Measurements from ENCODE around the gene HYCC2. TPM values are rescaled to one million over a fixed set of nuclear protein-coding genes. Genes with fewer than 3 reads are reported as not detected.

Gene HYCC2
- total RNA-seq, 1 experiment from 2014 or later, result 13.3 TPM

- Histone ChIP-seq H3K79me1 (ENCODE audit: insufficient read depth, low read depth, low read length, poor library complexity, severe bottlenecking) (no peaks in the 10 kb centered on the region), H3K27me3 (ENCODE audit: insufficient read depth, low read length) (no peaks in the 10 kb centered on the region), H3K9me3 (ENCODE audit: control insufficient read depth, low read depth, low read length) (no peaks in the 10 kb centered on the region), H3K4me1 (ENCODE audit: insufficient read depth, low read length) (no peaks in the 10 kb centered on the region), H2AK5ac (ENCODE audit: insufficient read length, low read length) (no peak overlapping the region), H2BK120ac (ENCODE audit: low read depth, low read length, poor library complexity, severe bottlenecking) (no peak overlapping the region), H3K23me2 (ENCODE audit: insufficient read length, low read depth, low read length, poor library complexity, severe bottlenecking) (peaks cover 14% of the 10 kb centered on the region), H3K4ac (ENCODE audit: low read depth, low read length) (no peak overlapping the region), H3T11ph (ENCODE audit: low read length) (no peak overlapping the region), H2BK15ac (ENCODE audit: low read depth, low read length) (no peak overlapping the region), H3K18ac (ENCODE audit: insufficient read length, low read depth, low read length) (no peak overlapping the region), H3K14ac (ENCODE audit: insufficient read depth, low read length) (0 out of 2 replicates have a peak overlapping the region, but pooled peaks have one; percentile 36), H4K20me1 (ENCODE audit: control insufficient read depth, insufficient read depth, insufficient read length) (no peaks in the 10 kb centered on the region), H4K91ac (ENCODE audit: insufficient read length, low read depth, low read length) (no peak overlapping the region), H4K8ac (replicated peaks; ENCODE audit: insufficient read length, low read depth, low read length) (no peak overlapping the region), H2AFZ (ENCODE audit: low read length) (no peak overlapping the region), H3K27ac (ENCODE audit: insufficient read length, low read depth, low read length) (no peak overlapping the region), H2BK20ac (ENCODE audit: low read depth, low read length, poor library complexity, severe bottlenecking) (no peak overlapping the region), H3K56ac (ENCODE audit: insufficient read length, low read depth, low read length) (no peak overlapping the region), H3K4me2 (ENCODE audit: insufficient read depth, insufficient read length, low read length) (peak overlapping the region; percentile 19), H2BK12ac (ENCODE audit: insufficient read length, low read depth, low read length) (no peak overlapping the region), H4K5ac (ENCODE audit: insufficient read length, low read depth, low read length) (no peak overlapping the region), H3K23ac (ENCODE audit: insufficient read length, low read depth, low read length) (no peak overlapping the region), H3K9ac (ENCODE audit: extremely low read depth, insufficient read length, low read length) (no peak overlapping the region), H2BK5ac (ENCODE audit: insufficient read length, low read length) (no peak overlapping the region), H3K79me2 (ENCODE audit: insufficient read depth, low read length) (no peaks in the 10 kb centered on the region)
- Mint-ChIP-seq H3K27me3 (ENCODE audit: low read depth) (no peaks in the 10 kb centered on the region; the same call in 1 of the 2 replicates), H3K9me3 (no peaks in the 10 kb centered on the region), H3K27ac (no peak overlapping the region; a peak in 1 of 7 replicates), H3K4me1 (peaks cover 19 to 35% of the 10 kb centered on the region in 2 experiments), H3K36me3 (ENCODE audit: insufficient read depth in 1 of 3, low read depth in 3 of 3) (peaks cover 0 to 4% (median 0%) of the 10 kb centered on the region in 3 experiments; a peak in 1 of 7 replicates), H3K4me3 (peak overlapping the region; percentile 69 to 85)
- no peak for DNase-seq
- no CpG with 5 or more reads among the region's 12 CpGs for WGBS (ENCODE audit: extremely low coverage, insufficient read length, low lambda C conversion rate)
- no peak for TF ChIP-seq CTCF (conservative IDR thresholded peaks at IDR 0.05)
Observed at GRCh38 chr2:201118961-201119854, 47.7 kb upstream of the HYCC2 start.
